NOMO-1 treated with dmso at 0.1 percent for 144 hours (cell line): ENCODE results near the gene LLGL2.
"Not testable (repeated sequence)": the region's sequence is repeated elsewhere in the genome, so short reads cannot be mapped to it uniquely, and the experiment has no call there.

Source experiments
- DNase-seq: peaks from one replicate; lab custom pipeline; 2025; ENCODE audit not compliant: unreplicated experiment; lab: John Stamatoyannopoulos, UW

The LLGL2 gene

GRCh38 chr17:75589919-75590303 is 64.4 kb downstream of the LLGL2 start:
- DNase-seq: no peak

- DNase-seq: no peak
Observed at GRCh38 chr17:75590314-75590761, 64.8 kb downstream of the LLGL2 start.

- no peak for DNase-seq
Observed at GRCh38 chr17:75590849-75591721, 65.6 kb downstream of the LLGL2 start.

GRCh38 chr17:75591722-75592302 is 66.3 kb downstream of the LLGL2 start:
- DNase-seq: no peak

- DNase-seq: no peak
Observed at GRCh38 chr17:75592348-75593020, 67.0 kb downstream of the LLGL2 start.

GRCh38 chr17:75593430-75593829 is 67.9 kb downstream of the LLGL2 start:
- not testable (repeated sequence) for DNase-seq

GRCh38 chr17:75594499-75595283 is 69.2 kb downstream of the LLGL2 start:
- no peak for DNase-seq

GRCh38 chr17:75595284-75595919 is 69.9 kb downstream of the LLGL2 start:
- no peak for DNase-seq

- no peak for DNase-seq
Observed at GRCh38 chr17:75595920-75596313, 70.4 kb downstream of the LLGL2 start.

- DNase-seq: no peak
Observed at GRCh38 chr17:75596320-75597087, 71.0 kb downstream of the LLGL2 start.

GRCh38 chr17:75601057-75601987 is 75.8 kb downstream of the LLGL2 start:
- peak; percentile 13 for DNase-seq

GRCh38 chr17:75602644-75603043 is 77.1 kb downstream of the LLGL2 start:
- DNase-seq: no peak

- no peak for DNase-seq
Observed at GRCh38 chr17:75603123-75603522, 77.6 kb downstream of the LLGL2 start.

GRCh38 chr17:75604034-75604695 is 78.7 kb downstream of the LLGL2 start:
- DNase-seq: no peak

- DNase-seq: no peak
Observed at GRCh38 chr17:75605790-75606189, 80.3 kb downstream of the LLGL2 start.

GRCh38 chr17:75607086-75607485 is 81.6 kb downstream of the LLGL2 start:
- no peak for DNase-seq

- DNase-seq: no peak
Observed at GRCh38 chr17:75610103-75610984, 84.8 kb downstream of the LLGL2 start.
